ENCODE measurements around the gene C12orf54. TPM values are rescaled to one million over a fixed set of nuclear protein-coding genes. Genes with fewer than 3 reads are reported as not detected.

Gene C12orf54
- total and polyA plus RNA-seq, 10 of the 15 experiments (the other 5 are each of a cell fraction or from before 2014, with no cell fraction given) = 0.79 to 7.8 (median 4.2) TPM

DNA sequence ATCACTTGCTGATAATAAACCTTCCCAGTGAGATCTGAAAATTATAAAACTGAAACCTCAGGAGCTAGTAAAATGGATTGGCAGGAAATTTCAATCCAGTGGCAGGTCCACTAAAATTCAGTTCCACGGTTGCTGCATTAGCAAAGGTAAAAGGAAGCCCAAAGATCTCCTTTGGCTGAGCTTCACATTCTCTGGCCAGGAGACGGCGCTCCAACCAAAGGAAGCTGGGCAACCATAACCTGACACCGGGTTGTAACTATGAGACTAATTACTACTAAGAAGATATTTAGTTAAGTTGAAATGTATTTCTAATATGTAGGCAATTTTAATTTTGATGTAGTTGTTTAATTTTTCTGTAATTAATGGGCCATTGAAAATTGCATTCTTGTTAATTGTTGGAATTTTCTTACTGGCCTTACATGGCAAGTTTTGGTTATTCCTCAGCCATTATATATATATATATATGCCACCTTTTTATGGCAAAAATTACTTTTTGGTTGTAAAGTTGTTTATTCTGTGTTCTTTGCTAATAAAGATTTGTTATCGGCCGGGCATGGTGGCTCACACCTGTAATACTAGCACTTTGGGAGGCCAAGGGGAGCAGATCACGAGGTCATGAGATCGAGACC is 60.1 kb downstream of the C12orf54 start (continued):
- TF ChIP-seq, protein P1, sequence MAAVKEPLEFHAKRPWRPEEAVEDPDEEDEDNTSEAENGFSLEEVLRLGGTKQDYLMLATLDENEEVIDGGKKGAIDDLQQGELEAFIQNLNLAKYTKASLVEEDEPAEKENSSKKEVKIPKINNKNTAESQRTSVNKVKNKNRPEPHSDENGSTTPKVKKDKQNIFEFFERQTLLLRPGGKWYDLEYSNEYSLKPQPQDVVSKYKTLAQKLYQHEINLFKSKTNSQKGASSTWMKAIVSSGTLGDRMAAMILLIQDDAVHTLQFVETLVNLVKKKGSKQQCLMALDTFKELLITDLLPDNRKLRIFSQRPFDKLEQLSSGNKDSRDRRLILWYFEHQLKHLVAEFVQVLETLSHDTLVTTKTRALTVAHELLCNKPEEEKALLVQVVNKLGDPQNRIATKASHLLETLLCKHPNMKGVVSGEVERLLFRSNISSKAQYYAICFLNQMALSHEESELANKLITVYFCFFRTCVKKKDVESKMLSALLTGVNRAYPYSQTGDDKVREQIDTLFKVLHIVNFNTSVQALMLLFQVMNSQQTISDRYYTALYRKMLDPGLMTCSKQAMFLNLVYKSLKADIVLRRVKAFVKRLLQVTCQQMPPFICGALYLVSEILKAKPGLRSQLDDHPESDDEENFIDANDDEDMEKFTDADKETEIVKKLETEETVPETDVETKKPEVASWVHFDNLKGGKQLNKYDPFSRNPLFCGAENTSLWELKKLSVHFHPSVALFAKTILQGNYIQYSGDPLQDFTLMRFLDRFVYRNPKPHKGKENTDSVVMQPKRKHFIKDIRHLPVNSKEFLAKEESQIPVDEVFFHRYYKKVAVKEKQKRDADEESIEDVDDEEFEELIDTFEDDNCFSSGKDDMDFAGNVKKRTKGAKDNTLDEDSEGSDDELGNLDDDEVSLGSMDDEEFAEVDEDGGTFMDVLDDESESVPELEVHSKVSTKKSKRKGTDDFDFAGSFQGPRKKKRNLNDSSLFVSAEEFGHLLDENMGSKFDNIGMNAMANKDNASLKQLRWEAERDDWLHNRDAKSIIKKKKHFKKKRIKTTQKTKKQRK (IDR thresholded peaks at IDR 0.05; ENCODE audit: low read depth, low read length) = no peak
- TF ChIP-seq MXI1 (IDR thresholded peaks at IDR 0.05; ENCODE audit: low read depth, low read length) (no peak), CREM (IDR thresholded peaks at IDR 0.05; ENCODE audit: low read depth) (no peak)

DNA sequence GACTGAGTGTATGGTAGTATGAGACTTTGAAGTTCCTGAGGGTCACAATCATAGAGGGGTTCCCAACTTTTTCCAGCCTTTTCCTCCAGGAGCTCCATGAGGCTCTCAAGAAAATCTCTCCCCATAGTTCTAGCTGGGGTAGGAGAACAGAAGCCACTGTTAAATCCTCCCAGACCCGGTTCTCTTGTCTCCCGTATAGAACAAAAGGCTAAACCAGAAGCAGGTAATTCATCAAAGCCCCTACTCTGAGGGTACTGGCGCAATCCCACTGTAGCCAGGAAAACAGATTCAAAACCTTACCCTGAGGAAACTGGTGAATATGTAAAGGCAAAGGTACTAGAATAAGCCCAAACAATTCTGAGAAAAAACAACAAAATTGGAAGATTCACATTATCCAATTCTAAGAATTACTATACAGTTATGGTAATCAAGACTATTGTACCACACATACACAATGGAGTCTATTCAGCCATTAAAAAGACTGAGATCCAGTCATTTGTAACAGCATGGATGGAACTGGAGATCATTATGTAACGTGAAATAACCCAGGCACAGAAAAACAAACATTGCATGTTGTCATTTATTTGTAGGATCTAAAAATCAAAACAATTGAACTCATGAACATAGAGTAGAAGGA is 63.7 kb downstream of the C12orf54 start:
- no peak for FAIRE-seq
- in situ Hi-C loops (cut with MboI) = loop anchor here (10.0 kb wide), 1 partner anchor 249 kb away; no protein-coding TSS in a partner anchor

More for the DNA sequence above, 63.7 kb downstream of the C12orf54 start:
- H3K36me3 ChIP-seq (ENCODE audit: control insufficient read depth in 2 of 2, insufficient read depth in 2 of 2, low read length in 1 of 2) = no peaks in the 10 kb centered on the region
- 46% methylated on average over 4 of the region's 4 CpGs for WGBS (ENCODE audit: insufficient coverage, insufficient replicate concordance, low lambda C conversion rate, missing lambda C conversion rate)
- TF ChIP-seq JUND (IDR thresholded peaks at IDR 0.05; ENCODE audit: low read depth, low read length) (no peak), RB1 (IDR thresholded peaks at IDR 0.05; ENCODE audit: borderline replicate concordance) (no peak), BCL11A (IDR thresholded peaks at IDR 0.05; ENCODE audit: low read depth, low read length) (no peak), NBN (IDR thresholded peaks at IDR 0.05) (no peak), NFIC (IDR thresholded peaks at IDR 0.05; ENCODE audit: low read depth, low read length) (no peak), CBX5 (IDR thresholded peaks at IDR 0.05; ENCODE audit: low read depth) (no peak), CHD2 (IDR thresholded peaks at IDR 0.05; ENCODE audit: borderline replicate concordance, low read depth, low read length) (no peak), BHLHE40 (IDR thresholded peaks at IDR 0.05; ENCODE audit: borderline replicate concordance in 1 of 2, low read depth in 2 of 2, low read length in 1 of 2) (no peak), MEF2A (IDR thresholded peaks at IDR 0.05; ENCODE audit: insufficient read depth, low read depth, low read length) (no peak), SP1 (IDR thresholded peaks at IDR 0.05; ENCODE audit: low read depth, low read length) (no peak), JUNB (IDR thresholded peaks at IDR 0.05) (no peak), POLR2AphosphoS2 (IDR thresholded peaks at IDR 0.05; ENCODE audit: low read depth, low read length) (no peak), GABPA (IDR thresholded peaks at IDR 0.05; ENCODE audit: low read depth) (no peak)
- TF ChIP-seq, protein P2, sequence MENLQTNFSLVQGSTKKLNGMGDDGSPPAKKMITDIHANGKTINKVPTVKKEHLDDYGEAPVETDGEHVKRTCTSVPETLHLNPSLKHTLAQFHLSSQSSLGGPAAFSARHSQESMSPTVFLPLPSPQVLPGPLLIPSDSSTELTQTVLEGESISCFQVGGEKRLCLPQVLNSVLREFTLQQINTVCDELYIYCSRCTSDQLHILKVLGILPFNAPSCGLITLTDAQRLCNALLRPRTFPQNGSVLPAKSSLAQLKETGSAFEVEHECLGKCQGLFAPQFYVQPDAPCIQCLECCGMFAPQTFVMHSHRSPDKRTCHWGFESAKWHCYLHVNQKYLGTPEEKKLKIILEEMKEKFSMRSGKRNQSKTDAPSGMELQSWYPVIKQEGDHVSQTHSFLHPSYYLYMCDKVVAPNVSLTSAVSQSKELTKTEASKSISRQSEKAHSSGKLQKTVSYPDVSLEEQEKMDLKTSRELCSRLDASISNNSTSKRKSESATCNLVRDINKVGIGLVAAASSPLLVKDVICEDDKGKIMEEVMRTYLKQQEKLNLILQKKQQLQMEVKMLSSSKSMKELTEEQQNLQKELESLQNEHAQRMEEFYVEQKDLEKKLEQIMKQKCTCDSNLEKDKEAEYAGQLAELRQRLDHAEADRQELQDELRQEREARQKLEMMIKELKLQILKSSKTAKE (IDR thresholded peaks at IDR 0.05; ENCODE audit: low read depth, poor library complexity, severe bottlenecking) = no peak
- no peak overlapping the region for H3K4me3 ChIP-seq
- H3K4me2 ChIP-seq (ENCODE audit: control insufficient read depth, insufficient read depth) = no peak overlapping the region
- H2AFZ ChIP-seq (ENCODE audit: control insufficient read depth, low read depth, low read length) = no peak overlapping the region
- no peaks in the 10 kb centered on the region for H3K27me3 ChIP-seq (replicated peaks in 1 of 2; ENCODE audit: control insufficient read depth in 2 of 2, insufficient read depth in 2 of 2, low read length in 1 of 2)
- no peak overlapping the region for H3K9ac ChIP-seq (ENCODE audit: control insufficient read depth, insufficient read depth, low read length)
- CTCF ChIA-PET = interaction anchor here (9.7 kb wide), 1 partner anchor 72 kb away, joined by 250 read pairs; no protein-coding TSS in a partner anchor
- no peaks in the 10 kb centered on the region for H3K9me3 ChIP-seq (replicated peaks; ENCODE audit: control insufficient read depth, insufficient read depth, low read length)
- DNase-seq (ENCODE audit: low read depth, low spot score) = no peak
- H4K20me1 ChIP-seq (ENCODE audit: control insufficient read depth, insufficient read depth) = no peaks in the 10 kb centered on the region
- RAD21 ChIA-PET (ENCODE audit: unreplicated experiment) = interaction anchor here (0.9 to 8.1 kb wide), 2 partner anchors 72 to 207 kb away, joined by 3 to 151 read pairs; no protein-coding TSS in a partner anchor
- intact Hi-C loops (cut with micrococcal nuclease; ENCODE audit: unreplicated experiment) = loop anchor here (10.0 kb wide), 1 partner anchor 249 kb away; no protein-coding TSS in a partner anchor
- H3K4me1 ChIP-seq (ENCODE audit: control insufficient read depth, insufficient read depth, low read length) = no peaks in the 10 kb centered on the region
- BruUV-seq (replicated peaks) = no TSS peak
- ATAC-seq = no peak
- no peak overlapping the region for H3K27ac ChIP-seq (ENCODE audit: control insufficient read depth, insufficient read depth)
- POLR2A ChIA-PET = no interaction called here
- SMC1A ChIA-PET (ENCODE audit: uncharacterized antibody, unreplicated experiment) = interaction anchor here (0.8 to 7.9 kb wide), 2 partner anchors 73 to 116 kb away, joined by 4 to 169 read pairs; no protein-coding TSS in a partner anchor
- H3K79me2 ChIP-seq (ENCODE audit: control insufficient read depth, insufficient read depth, low read length) = no peaks in the 10 kb centered on the region
